Measurements from ENCODE around the gene PLS3.

- no peak for TF ChIP-seq POLR2A (IDR thresholded peaks at IDR 0.05)
- no peak for TF ChIP-seq POLR2AphosphoS5 (IDR thresholded peaks at IDR 0.05)
Observed at GRCh38 chrX:115622534-115622933, 61.6 kb downstream of the PLS3 start.

Data from suprapubic skin (tissue), 4 donors.